GM21423 (cell line): ENCODE measurements around the gene OAF.

ENCODE experiments used
- ATAC-seq: cut with Tn5 transposase; IDR thresholded peaks from one replicate; pipeline ENCODE4 v1.9.1; 2021; ENCODE audit warnings: mild to moderate bottlenecking, moderate library complexity; ENCODE audit not compliant: unreplicated experiment

The OAF gene

GRCh38 chr11:120182790-120183491 lies 27.9 kb upstream of the OAF start:
- ATAC-seq = no peak

GRCh38 chr11:120183701-120184141 lies 27.1 kb upstream of the OAF start:
- no peak for ATAC-seq

GRCh38 chr11:120184371-120184945 lies 26.4 kb upstream of the OAF start:
- ATAC-seq = no peak

- no peak for ATAC-seq
These were observed 25.7 kb upstream of the OAF start for GRCh38 chr11:120184946-120185705.

GRCh38 chr11:120185706-120186455 lies 25.0 kb upstream of the OAF start:
- ATAC-seq = no peak

- no peak for ATAC-seq
These were observed 24.4 kb upstream of the OAF start for GRCh38 chr11:120186456-120186773.

- ATAC-seq = no peak
These were observed 23.8 kb upstream of the OAF start for GRCh38 chr11:120186774-120187591.

- no peak for ATAC-seq
These were observed 22.5 kb upstream of the OAF start for GRCh38 chr11:120188371-120188770.

GRCh38 chr11:120188811-120189455 lies 21.9 kb upstream of the OAF start:
- ATAC-seq = no peak

GRCh38 chr11:120191058-120191457 lies 19.8 kb upstream of the OAF start:
- ATAC-seq = no peak

- ATAC-seq = no peak
These were observed 17.8 kb upstream of the OAF start for GRCh38 chr11:120192831-120193625.

GRCh38 chr11:120194166-120194565 lies 16.7 kb upstream of the OAF start:
- no peak for ATAC-seq

- ATAC-seq = no peak
These were observed 15.1 kb upstream of the OAF start for GRCh38 chr11:120195601-120196320.

GRCh38 chr11:120196826-120197225 lies 14.0 kb upstream of the OAF start:
- no peak for ATAC-seq

- ATAC-seq = no peak
These were observed 13.5 kb upstream of the OAF start for GRCh38 chr11:120197251-120197891.

GRCh38 chr11:120197977-120198376 lies 12.9 kb upstream of the OAF start:
- no peak for ATAC-seq

- ATAC-seq = no peak
These were observed 12.4 kb upstream of the OAF start for GRCh38 chr11:120198403-120198786.

GRCh38 chr11:120198787-120199469 lies 11.9 kb upstream of the OAF start:
- ATAC-seq = no peak
